K562 (cell line): ENCODE measurements around the gene RPS2. TPM values are rescaled to one million over a fixed set of nuclear protein-coding genes. Genes with fewer than 3 reads are reported as not detected.
A peak's percentile ranks its signal among the peaks of the same experiment; 100 is the strongest.

Experiments
- ATF4 ChIP-seq: fragments of 450-650 bp; formaldehyde crosslinking; IDR thresholded peaks from 2 replicates; pipeline ENCODE4 v1.4.0; 2022; ENCODE audit warnings: mild to moderate bottlenecking, moderate library complexity
- BCL6 ChIP-seq: fragments of 250-450 bp; sonication (Bioruptor Pico); IDR thresholded peaks from 2 replicates; pipeline ENCODE4 v1.4.0; 2020
- EP400 ChIP-seq: fragments of 450-650 bp; IDR thresholded peaks from 2 replicates; pipeline ENCODE4 v1.6.1; 2017; ENCODE audit warnings: antibody characterized with exemption, mild to moderate bottlenecking, moderate library complexity
- GTF2F1 ChIP-seq: IDR thresholded peaks from 2 replicates; pipeline ENCODE4 v1.6.1; 2011; ENCODE audit warnings: low read depth, low read length, improper control_type of control experiment
- HDAC1 ChIP-seq, 2 experiments: fragments of 450-650 bp; IDR thresholded peaks; 2 replicates each; pipeline ENCODE4 v1.6.1; 2016 to 2017; ENCODE audit warnings: inconsistent platforms in 1 of 2, mild to moderate bottlenecking in 1 of 2, moderate library complexity in 1 of 2
- NFE2 ChIP-seq: IDR thresholded peaks from 2 replicates; pipeline ENCODE4 v1.6.1; 2014; ENCODE audit warnings: antibody characterized with exemption, low read depth
- NR0B1 ChIP-seq: fragments of 450-650 bp; IDR thresholded peaks from one replicate; pipeline ENCODE4 v1.6.1; 2018; ENCODE audit warnings: mild to moderate bottlenecking, moderate library complexity; ENCODE audit not compliant: partially characterized antibody
- PCBP1 ChIP-seq: fragments of 200-400 bp; formaldehyde crosslinking; IDR thresholded peaks from 2 replicates; pipeline ENCODE4 v1.6.1; 2018; ENCODE audit warnings: mild to moderate bottlenecking, low read depth, low read length; ENCODE audit not compliant: poor library complexity, severe bottlenecking
- PHB2 ChIP-seq: fragments of 450-650 bp; IDR thresholded peaks from 2 replicates; pipeline ENCODE4 v1.6.1; 2017; ENCODE audit warnings: low read depth
- PHTF2 ChIP-seq: fragments of 250-450 bp; sonication (Bioruptor Pico); IDR thresholded peaks from 2 replicates; pipeline ENCODE4 v1.5.0; 2021; ENCODE audit warnings: mild to moderate bottlenecking
- SIN3B ChIP-seq: fragments of 450-650 bp; IDR thresholded peaks from 2 replicates; pipeline ENCODE4 v1.6.1; 2017; ENCODE audit warnings: low read depth, mild to moderate bottlenecking, moderate library complexity
- SMAD3 ChIP-seq: fragments of 450-650 bp; formaldehyde crosslinking; conservative IDR thresholded peaks from 2 replicates; pipeline ENCODE4 v1.4.0; 2020; ENCODE audit warnings: mild to moderate bottlenecking
- SREBF1 ChIP-seq: fragments of 150-350 bp; IDR thresholded peaks from 2 replicates; pipeline ENCODE4 v1.6.1; 2014; ENCODE audit warnings: antibody characterized with exemption, low read depth, low read length, borderline replicate concordance
- U2AF2 ChIP-seq: fragments of 200-400 bp; formaldehyde crosslinking; optimal IDR thresholded peaks from 2 replicates; pipeline ENCODE3; 2017; ENCODE audit warnings: low read depth, mild to moderate bottlenecking, low read length
- ZBTB34 ChIP-seq: fragments of 250-450 bp; sonication (Bioruptor Pico); IDR thresholded peaks from 2 replicates; pipeline ENCODE4 v1.8.0; 2021; ENCODE audit warnings: mild to moderate bottlenecking, moderate library complexity
- ZNF184 ChIP-seq: sonication (generic); formaldehyde crosslinking; IDR thresholded peaks from 2 replicates; pipeline ENCODE4 v1.5.0; 2020; ENCODE audit warnings: missing genetic modification reagents
- ZNF436 ChIP-seq: fragments of 250-450, 450-650 bp; sonication (Bioruptor Pico); formaldehyde crosslinking; IDR thresholded peaks from 2 replicates; pipeline ENCODE4 v1.7.0; 2020; ENCODE audit warnings: mild to moderate bottlenecking
- polyA plus RNA-seq, 8 experiments: library from polyadenylated mRNA; depleted of rRNA in 4 of 8; stranded (reverse) in 5 of 8; unstranded in 3 of 8; fragments of >200 nt; fragmentation: Nextera tagmentation in 2 of 8; fragmentation: Illumina TruSeq in 1 of 8; extraction: Ambion mirVana in 2 of 8; extraction: Trizol in 1 of 8; gene quantifications; 2 replicates each; pipeline versions ENCODE4 v1.2.1 to v1.2.3, GENCODE V29; 2011 to 2014; ENCODE audit warnings: inconsistent platforms in 1 of 8, missing spikeins in 1 of 8
- total RNA-seq, 7 experiments: library from RNA; depleted of rRNA in 6 of 7; stranded (reverse); fragments of >200 nt in 6 of 7; fragmentation: Illumina TruSeq in 2 of 7; extraction: Trizol in 2 of 7; gene quantifications; 2 replicates each; pipeline versions ENCODE4 v1.2.1 to v1.2.3, GENCODE V29; 2011 to 2021; ENCODE audit warnings: low replicate concordance in 1 of 7
- TF ChIP-seq, protein P1 (sequence below): sonication (generic); formaldehyde crosslinking; IDR thresholded peaks from 2 replicates; pipeline ENCODE4 v1.8.1; 2023; ENCODE audit warnings: mild to moderate bottlenecking, missing genetic modification reagents
- TF ChIP-seq, protein P2 (sequence below): fragments of 450-650 bp; formaldehyde crosslinking; conservative IDR thresholded peaks from 2 replicates; pipeline ENCODE4 v1.4.0; 2022; ENCODE audit warnings: mild to moderate bottlenecking, missing genetic modification characterization
- TF ChIP-seq, protein P3 (sequence below): fragments of 450-650 bp; conservative IDR thresholded peaks from 2 replicates; pipeline ENCODE4 v1.6.1; 2016; ENCODE audit warnings: missing genetic modification characterization, low read depth, mild to moderate bottlenecking, control low read depth, missing compliant biosample characterization

Gene RPS2
- total and polyA plus RNA-seq, 9 of the 15 experiments (the other 6 are each of a cell fraction or from before 2014, with no cell fraction given), result 834 to 4,794 (median 3,793) TPM

DNA sequence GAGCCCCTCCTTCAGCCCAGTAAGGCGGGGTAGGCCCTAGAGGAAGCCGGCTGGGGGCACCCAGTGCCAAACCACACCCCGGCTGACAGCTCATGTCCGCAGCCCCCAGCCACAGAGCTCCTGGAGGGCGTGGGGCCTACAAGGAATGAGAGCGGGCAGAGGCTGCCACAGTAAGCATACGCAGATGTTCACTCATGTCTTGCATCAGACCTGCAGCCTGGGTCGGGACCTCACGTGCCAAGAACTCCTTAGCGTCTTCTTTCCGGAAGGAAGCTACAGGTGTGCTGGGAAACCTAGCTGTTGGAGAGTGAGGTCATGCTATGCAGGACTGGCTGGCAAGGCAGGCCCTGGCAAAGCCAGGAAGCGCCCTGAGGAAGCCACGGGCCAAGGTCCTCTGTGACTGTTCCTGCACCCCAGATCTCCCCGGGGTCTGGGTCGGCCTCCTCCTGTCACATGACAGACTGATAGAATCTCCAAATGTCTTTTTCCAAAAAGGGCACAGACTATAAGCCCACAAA is 43.4 kb upstream of the RPS2 start (continued):
- no peak for TF ChIP-seq BCL6 (CRISPR knock-in tag)
- TF ChIP-seq U2AF2, result no peak
- no peak for TF ChIP-seq SREBF1
- TF ChIP-seq NFE2, result no peak
- TF ChIP-seq, protein P1, sequence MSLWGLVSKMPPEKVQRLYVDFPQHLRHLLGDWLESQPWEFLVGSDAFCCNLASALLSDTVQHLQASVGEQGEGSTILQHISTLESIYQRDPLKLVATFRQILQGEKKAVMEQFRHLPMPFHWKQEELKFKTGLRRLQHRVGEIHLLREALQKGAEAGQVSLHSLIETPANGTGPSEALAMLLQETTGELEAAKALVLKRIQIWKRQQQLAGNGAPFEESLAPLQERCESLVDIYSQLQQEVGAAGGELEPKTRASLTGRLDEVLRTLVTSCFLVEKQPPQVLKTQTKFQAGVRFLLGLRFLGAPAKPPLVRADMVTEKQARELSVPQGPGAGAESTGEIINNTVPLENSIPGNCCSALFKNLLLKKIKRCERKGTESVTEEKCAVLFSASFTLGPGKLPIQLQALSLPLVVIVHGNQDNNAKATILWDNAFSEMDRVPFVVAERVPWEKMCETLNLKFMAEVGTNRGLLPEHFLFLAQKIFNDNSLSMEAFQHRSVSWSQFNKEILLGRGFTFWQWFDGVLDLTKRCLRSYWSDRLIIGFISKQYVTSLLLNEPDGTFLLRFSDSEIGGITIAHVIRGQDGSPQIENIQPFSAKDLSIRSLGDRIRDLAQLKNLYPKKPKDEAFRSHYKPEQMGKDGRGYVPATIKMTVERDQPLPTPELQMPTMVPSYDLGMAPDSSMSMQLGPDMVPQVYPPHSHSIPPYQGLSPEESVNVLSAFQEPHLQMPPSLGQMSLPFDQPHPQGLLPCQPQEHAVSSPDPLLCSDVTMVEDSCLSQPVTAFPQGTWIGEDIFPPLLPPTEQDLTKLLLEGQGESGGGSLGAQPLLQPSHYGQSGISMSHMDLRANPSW (CRISPR knock-in tag), result no peak
- TF ChIP-seq GTF2F1, result no peak
- TF ChIP-seq, protein P2, sequence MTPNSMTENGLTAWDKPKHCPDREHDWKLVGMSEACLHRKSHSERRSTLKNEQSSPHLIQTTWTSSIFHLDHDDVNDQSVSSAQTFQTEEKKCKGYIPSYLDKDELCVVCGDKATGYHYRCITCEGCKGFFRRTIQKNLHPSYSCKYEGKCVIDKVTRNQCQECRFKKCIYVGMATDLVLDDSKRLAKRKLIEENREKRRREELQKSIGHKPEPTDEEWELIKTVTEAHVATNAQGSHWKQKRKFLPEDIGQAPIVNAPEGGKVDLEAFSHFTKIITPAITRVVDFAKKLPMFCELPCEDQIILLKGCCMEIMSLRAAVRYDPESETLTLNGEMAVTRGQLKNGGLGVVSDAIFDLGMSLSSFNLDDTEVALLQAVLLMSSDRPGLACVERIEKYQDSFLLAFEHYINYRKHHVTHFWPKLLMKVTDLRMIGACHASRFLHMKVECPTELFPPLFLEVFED (CRISPR knock-in tag), result no peak
- no peak for TF ChIP-seq NR0B1
- no peak for TF ChIP-seq PCBP1
- TF ChIP-seq SIN3B, result no peak
- TF ChIP-seq ZBTB34 (CRISPR knock-in tag), result no peak
- TF ChIP-seq PHTF2 (CRISPR knock-in tag), result no peak
- no peak for TF ChIP-seq ZNF184 (CRISPR knock-in tag)
- no peak for TF ChIP-seq PHB2
- TF ChIP-seq ATF4, result peak; percentile 60; the same call in 1 of the 2 replicates
- TF ChIP-seq, protein P3, sequence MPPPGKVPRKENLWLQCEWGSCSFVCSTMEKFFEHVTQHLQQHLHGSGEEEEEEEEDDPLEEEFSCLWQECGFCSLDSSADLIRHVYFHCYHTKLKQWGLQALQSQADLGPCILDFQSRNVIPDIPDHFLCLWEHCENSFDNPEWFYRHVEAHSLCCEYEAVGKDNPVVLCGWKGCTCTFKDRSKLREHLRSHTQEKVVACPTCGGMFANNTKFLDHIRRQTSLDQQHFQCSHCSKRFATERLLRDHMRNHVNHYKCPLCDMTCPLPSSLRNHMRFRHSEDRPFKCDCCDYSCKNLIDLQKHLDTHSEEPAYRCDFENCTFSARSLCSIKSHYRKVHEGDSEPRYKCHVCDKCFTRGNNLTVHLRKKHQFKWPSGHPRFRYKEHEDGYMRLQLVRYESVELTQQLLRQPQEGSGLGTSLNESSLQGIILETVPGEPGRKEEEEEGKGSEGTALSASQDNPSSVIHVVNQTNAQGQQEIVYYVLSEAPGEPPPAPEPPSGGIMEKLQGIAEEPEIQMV (tag), result no peak
- TF ChIP-seq HDAC1 (IDR thresholded peaks at IDR 0.05), result no peak
- TF ChIP-seq SMAD3 (CRISPR knock-in tag), result no peak
- peak; percentile 67 for TF ChIP-seq EP400
- no peak for TF ChIP-seq ZNF436
